Astrocyte (in vitro differentiated cells and primary cell): ENCODE measurements around the gene UBE2E1.

ENCODE experiments used
- CTCF ChIP-seq: IDR thresholded peaks from 2 replicates; pipeline ENCODE4 v1.5.1; 2011; ENCODE audit warnings: low read depth, mild to moderate bottlenecking, inconsistent platforms, low read length, moderate library complexity; ENCODE audit not compliant: insufficient read depth
- EZH2 ChIP-seq: IDR thresholded peaks from 2 replicates; pipeline ENCODE4 v1.6.1; 2012; ENCODE audit warnings: mild to moderate bottlenecking, low read length, inconsistent platforms; ENCODE audit not compliant: insufficient read depth

- TF ChIP-seq CTCF = no peak
- TF ChIP-seq EZH2 = no peak
Observed at GRCh38 chr3:23932571-23932970, 126.8 kb downstream of the UBE2E1 start.
